ENCODE data around the gene BDKRB2. TPM values are rescaled to one million over a fixed set of nuclear protein-coding genes. Genes with fewer than 3 reads are reported as not detected.

BDKRB2 gene
- total RNA-seq, 1 experiment from 2014 or later, result 0.28 TPM

DNA sequence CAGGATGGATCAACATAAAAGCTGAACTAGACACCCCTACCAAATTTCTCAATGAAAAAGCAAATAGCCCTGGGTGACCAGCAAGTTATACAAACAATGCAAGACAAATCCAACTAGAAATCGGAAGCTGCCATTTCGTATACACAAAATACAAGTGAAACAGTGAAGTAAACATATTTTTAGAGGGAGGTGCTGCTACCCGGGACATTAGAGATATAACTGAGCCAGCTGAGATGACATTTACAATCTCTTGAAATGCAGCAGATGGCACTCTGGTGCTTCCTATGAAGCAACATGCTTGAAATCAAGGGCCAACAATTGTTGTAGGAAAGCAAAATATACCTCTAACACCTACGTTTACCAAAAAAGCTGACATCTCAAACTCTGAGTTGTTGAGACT is 76.8 kb downstream of the BDKRB2 start:
- no TSS peak for BruUV-seq (replicated peaks)
- Histone ChIP-seq H3K4me1 (replicated peaks; ENCODE audit: insufficient read depth) (no peaks in the 10 kb centered on the region), H3K9me2 (ENCODE audit: insufficient read depth) (no peaks in the 10 kb centered on the region), H4K20me1 (ENCODE audit: insufficient read depth) (no peaks in the 10 kb centered on the region), H3K36me3 (ENCODE audit: low read depth) (no peaks in the 10 kb centered on the region), H2AFZ (no peak overlapping the region), H3K27ac (no peak overlapping the region), H3K9me3 (ENCODE audit: insufficient read depth, low read depth) (no peaks in the 10 kb centered on the region), H3K79me2 (ENCODE audit: low read depth) (no peaks in the 10 kb centered on the region), H3F3A (ENCODE audit: insufficient read depth, low read depth) (no peaks in the 10 kb centered on the region), H3K4me2 (no peak overlapping the region), H3K27me3 (ENCODE audit: insufficient read depth, low read depth) (no peaks in the 10 kb centered on the region), H3K4me3 (no peak overlapping the region)
- intact Hi-C loops (cut with micrococcal nuclease; ENCODE audit: unreplicated experiment), result no loop called here
- TF ChIP-seq EZH2 (IDR thresholded peaks at IDR 0.05; ENCODE audit: low read depth), result no peak
- TF ChIP-seq, protein P1, sequence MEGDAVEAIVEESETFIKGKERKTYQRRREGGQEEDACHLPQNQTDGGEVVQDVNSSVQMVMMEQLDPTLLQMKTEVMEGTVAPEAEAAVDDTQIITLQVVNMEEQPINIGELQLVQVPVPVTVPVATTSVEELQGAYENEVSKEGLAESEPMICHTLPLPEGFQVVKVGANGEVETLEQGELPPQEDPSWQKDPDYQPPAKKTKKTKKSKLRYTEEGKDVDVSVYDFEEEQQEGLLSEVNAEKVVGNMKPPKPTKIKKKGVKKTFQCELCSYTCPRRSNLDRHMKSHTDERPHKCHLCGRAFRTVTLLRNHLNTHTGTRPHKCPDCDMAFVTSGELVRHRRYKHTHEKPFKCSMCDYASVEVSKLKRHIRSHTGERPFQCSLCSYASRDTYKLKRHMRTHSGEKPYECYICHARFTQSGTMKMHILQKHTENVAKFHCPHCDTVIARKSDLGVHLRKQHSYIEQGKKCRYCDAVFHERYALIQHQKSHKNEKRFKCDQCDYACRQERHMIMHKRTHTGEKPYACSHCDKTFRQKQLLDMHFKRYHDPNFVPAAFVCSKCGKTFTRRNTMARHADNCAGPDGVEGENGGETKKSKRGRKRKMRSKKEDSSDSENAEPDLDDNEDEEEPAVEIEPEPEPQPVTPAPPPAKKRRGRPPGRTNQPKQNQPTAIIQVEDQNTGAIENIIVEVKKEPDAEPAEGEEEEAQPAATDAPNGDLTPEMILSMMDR (conservative IDR thresholded peaks at IDR 0.05), result no peak
- DNase-seq, result no peak
- CTCF ChIA-PET, result no interaction called here
- POLR2A ChIA-PET (ENCODE audit: unreplicated experiment), result no interaction called here

DNA sequence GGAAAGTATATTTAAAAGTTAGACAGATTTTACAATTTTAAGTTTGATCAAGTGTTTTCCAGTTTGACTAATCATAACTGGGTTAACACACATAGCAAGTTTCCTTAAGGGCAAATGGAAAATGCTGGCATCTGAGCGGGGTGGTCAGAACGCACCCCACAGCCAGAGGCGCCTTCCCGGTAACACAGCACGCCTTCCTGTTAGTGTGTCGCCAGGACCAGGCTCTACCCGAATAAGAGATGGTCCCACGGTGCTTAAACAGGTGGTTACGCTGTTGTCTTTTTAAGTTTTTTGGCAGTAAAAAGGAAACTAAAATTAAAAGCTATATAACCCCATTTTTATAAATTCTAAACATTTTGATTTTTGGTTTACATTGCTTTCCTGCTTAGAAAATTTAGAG is 79.4 kb downstream of the BDKRB2 start:
- H3K9me2 ChIP-seq (ENCODE audit: insufficient read depth), result no peaks in the 10 kb centered on the region
- intact Hi-C loops (cut with micrococcal nuclease; ENCODE audit: unreplicated experiment), result no loop called here

DNA sequence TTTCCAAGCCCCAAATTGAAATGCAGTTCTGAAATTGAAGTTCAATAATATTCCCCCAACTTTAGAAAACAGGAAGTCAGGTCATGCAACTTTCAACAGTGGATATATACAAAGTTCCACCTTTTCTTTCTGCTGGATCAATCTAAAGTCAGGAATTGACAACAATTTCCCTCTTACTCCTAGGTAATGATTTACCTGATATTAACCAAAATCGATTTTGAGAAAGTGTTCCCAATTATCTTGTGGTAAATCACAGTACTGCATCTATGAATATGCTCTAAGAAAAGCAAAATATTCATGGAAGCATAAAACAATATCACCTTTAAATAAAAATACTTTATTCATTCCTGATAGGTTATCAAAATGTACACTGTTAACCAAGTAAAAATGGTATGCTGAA is 79.8 kb downstream of the BDKRB2 start:
- no peak overlapping the region for H3K4me2 ChIP-seq
- CTCF ChIA-PET, result no interaction called here
- H3K4me3 ChIP-seq, result no peak overlapping the region
- no peaks in the 10 kb centered on the region for H3K9me3 ChIP-seq (ENCODE audit: insufficient read depth, low read depth)
- intact Hi-C loops (cut with micrococcal nuclease; ENCODE audit: unreplicated experiment), result no loop called here
- BruUV-seq (replicated peaks), result no TSS peak
- POLR2A ChIA-PET (ENCODE audit: unreplicated experiment), result no interaction called here
- no peak overlapping the region for H3K27ac ChIP-seq
- no peak for DNase-seq
- H3F3A ChIP-seq (ENCODE audit: insufficient read depth, low read depth), result no peaks in the 10 kb centered on the region
- no peaks in the 10 kb centered on the region for H3K9me2 ChIP-seq (ENCODE audit: insufficient read depth)
- H3K27me3 ChIP-seq (ENCODE audit: insufficient read depth, low read depth), result no peaks in the 10 kb centered on the region
- H2AFZ ChIP-seq, result no peak overlapping the region
- no peaks in the 10 kb centered on the region for H3K79me2 ChIP-seq (ENCODE audit: low read depth)
- H4K20me1 ChIP-seq (ENCODE audit: insufficient read depth), result no peaks in the 10 kb centered on the region
- no peaks in the 10 kb centered on the region for H3K36me3 ChIP-seq (ENCODE audit: low read depth)
- TF ChIP-seq EZH2 (IDR thresholded peaks at IDR 0.05; ENCODE audit: low read depth), result no peak
- TF ChIP-seq, protein P1 (conservative IDR thresholded peaks at IDR 0.05), result no peak
- no peaks in the 10 kb centered on the region for H3K4me1 ChIP-seq (replicated peaks; ENCODE audit: insufficient read depth)

More for the DNA sequence above, 79.4 kb downstream of the BDKRB2 start:
- Histone ChIP-seq H3F3A (ENCODE audit: insufficient read depth, low read depth) (no peaks in the 10 kb centered on the region), H3K4me2 (no peak overlapping the region), H2AFZ (no peak overlapping the region), H3K9me3 (ENCODE audit: insufficient read depth, low read depth) (no peaks in the 10 kb centered on the region), H3K4me1 (replicated peaks; ENCODE audit: insufficient read depth) (no peaks in the 10 kb centered on the region), H3K36me3 (ENCODE audit: low read depth) (no peaks in the 10 kb centered on the region), H3K79me2 (ENCODE audit: low read depth) (no peaks in the 10 kb centered on the region), H3K27ac (no peak overlapping the region), H4K20me1 (ENCODE audit: insufficient read depth) (no peaks in the 10 kb centered on the region), H3K4me3 (no peak overlapping the region), H3K27me3 (ENCODE audit: insufficient read depth, low read depth) (no peaks in the 10 kb centered on the region)
- no TSS peak for BruUV-seq (replicated peaks)
- DNase-seq, result no peak
- CTCF ChIA-PET, result no interaction called here
- POLR2A ChIA-PET (ENCODE audit: unreplicated experiment), result no interaction called here
- TF ChIP-seq EZH2 (IDR thresholded peaks at IDR 0.05; ENCODE audit: low read depth), result no peak
- TF ChIP-seq, protein P1 (conservative IDR thresholded peaks at IDR 0.05), result no peak

All from PC-9 (cell line).